GM20431 (cell line): ENCODE data around the gene SERPINA4.

Source experiments
- in situ Hi-C: fragments of 300-500 bp; cut with MseI, MboI; formaldehyde crosslinking; loops from one replicate; pipeline ENCODE4 v1.15.0; 2020; ENCODE audit warnings: low sequenced_read_pairs; ENCODE audit not compliant: unreplicated experiment

Gene SERPINA4

GRCh38 chr14:94612174-94612573, 50.9 kb downstream of the SERPINA4 start, which contains the start of gene SERPINA3:
SERPINA3 (plus strand) TSS chr14:94612391; CDS start chr14:94614442, 2,051 bp downstream.
- in situ Hi-C loops: no loop called here

GRCh38 chr14:94612580-94613554, 51.6 kb downstream of the SERPINA4 start:
- in situ Hi-C loops: no loop called here

GRCh38 chr14:94613720-94614644, 52.7 kb downstream of the SERPINA4 start:
- in situ Hi-C loops: no loop called here

GRCh38 chr14:94614802-94615201, 53.6 kb downstream of the SERPINA4 start:
- in situ Hi-C loops: no loop called here

GRCh38 chr14:94615254-94615653, 54.0 kb downstream of the SERPINA4 start:
- in situ Hi-C loops: no loop called here

GRCh38 chr14:94615823-94616570, 54.8 kb downstream of the SERPINA4 start:
- in situ Hi-C loops: no loop called here

- in situ Hi-C loops: no loop called here
Observed at GRCh38 chr14:94617366-94617941, 56.2 kb downstream of the SERPINA4 start.

- in situ Hi-C loops: no loop called here
Observed at GRCh38 chr14:94617988-94618822, 57.0 kb downstream of the SERPINA4 start.

GRCh38 chr14:94619297-94619696, 58.1 kb downstream of the SERPINA4 start:
- in situ Hi-C loops: no loop called here
